GM10847 (cell line): ENCODE measurements around the gene ADAP1.

ENCODE experiments used
- POLR2A ChIP-seq: IDR thresholded peaks from 2 replicates; pipeline ENCODE4 v1.6.1; 2011; ENCODE audit not compliant: insufficient read length; ENCODE audit errors: extremely low read depth

ADAP1 gene

DNA sequence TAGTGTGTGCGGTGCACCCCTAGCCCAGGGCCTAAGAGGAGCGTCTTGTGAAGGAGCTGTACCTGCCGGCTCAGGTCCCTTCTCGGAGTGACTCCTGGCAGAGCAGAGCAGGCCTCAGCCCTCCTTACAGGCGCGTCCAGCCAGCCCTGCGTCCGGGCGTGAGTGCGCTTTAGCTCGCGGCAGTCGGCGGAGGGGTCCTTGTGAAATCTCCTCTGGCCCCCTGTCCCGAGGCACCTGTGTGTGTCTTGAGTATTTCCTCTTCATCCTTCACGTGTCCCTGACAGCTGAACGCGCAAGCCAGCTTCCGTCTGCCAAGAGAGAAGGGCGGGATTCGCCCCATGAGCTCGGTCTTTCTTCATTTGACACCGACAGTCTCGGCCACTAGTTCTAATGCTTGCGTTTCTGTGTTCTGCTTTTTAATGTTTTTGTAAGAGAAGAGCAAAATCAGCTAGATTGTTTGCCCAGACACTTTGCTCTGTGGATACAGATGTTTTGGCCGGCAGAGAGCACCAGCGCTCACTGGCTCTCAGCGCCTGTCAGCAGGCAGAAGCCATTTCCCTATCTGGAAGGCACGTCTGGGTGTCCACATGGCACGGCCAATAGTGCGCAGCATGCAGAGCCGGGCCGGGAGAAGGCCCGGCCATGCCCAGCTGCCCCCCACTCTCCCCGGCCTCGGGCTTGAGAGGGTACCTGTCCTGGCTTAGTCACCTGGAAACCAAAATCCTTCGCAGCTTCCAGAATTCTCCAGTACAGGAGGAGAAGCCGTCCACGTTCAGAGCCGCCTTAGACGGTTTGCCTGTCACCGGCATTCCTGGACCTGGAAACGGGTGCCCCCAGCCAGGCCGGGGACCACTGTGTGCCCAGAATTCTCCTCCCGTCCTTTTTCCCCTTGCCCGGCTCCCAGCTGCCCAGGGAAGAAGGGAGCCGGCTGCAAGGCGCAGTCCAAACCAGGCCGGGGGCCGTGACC lies 71.1 kb downstream of the ADAP1 start:
- no peak for TF ChIP-seq POLR2A

DNA sequence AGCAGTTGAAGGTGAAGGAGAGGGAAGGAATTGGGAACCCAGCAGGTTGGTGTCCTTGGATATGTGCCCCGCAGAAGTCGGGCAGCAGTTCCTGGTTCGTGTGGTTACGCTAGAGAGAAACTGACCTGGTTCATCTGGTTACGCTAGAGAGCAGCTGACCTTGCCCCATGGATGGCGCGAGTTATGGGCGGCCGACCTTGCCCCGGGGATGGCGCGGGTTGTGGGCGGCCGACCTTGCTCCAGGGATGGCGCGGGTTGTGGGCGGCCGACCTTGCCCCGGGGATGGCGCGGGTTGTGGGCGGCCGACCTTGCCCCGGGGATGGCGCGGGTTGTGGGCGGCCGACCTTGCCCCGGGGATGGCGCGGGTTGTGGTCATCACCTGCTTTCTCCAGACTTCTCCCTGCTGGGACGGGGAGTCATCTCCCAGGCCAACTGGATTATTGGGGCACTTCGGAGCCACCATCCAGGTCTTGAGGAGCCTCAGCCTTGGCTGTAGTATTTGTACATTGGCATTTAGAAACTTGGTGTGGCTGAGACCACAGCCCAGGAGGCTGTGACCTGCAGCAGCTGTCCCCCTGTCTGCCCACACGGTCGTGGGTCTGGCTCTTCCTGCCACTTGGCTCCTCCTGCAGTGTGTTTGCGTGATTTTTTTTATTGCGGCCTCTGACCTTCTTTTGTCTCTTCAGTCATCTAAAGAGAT lies 72.0 kb downstream of the ADAP1 start:
- no peak for TF ChIP-seq POLR2A

DNA sequence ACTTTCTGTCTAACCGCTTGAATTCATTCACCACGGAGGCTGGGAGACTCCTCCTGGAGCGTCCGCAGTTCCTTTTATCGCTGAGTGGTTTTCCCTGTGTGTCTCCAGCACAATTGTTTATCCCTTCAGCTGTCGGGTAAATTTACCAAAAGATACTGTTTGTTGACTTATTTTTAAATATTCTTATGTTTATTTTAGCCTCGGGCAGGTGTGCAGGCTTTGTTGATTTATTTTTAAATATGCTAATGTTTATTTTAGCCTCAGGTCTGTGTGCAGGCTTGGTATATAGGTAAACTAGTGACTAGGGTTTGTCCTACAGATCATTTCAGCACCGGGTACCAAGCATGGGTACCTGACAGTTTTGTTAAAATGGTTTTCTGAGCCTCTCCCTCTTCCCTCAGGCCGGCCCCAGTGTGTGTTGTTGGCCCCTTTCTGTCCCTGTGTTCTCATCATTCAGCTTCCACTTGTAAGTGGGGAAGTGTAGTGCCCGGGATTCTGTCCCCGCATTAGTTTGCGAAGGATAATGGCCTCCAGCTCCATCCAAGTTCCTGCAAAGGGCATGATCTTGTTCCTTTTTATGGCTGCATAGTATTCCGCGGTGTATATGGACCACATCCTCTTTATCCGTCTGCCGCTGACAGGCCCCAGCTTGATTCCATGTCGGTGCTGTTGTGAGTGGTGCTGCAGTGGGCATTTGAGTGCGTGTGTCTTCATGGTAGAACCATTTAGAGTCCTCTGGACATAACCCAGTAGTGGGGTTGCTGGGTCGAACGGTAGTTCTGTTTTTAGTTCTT lies 72.8 kb downstream of the ADAP1 start:
- TF ChIP-seq POLR2A, result no peak

DNA sequence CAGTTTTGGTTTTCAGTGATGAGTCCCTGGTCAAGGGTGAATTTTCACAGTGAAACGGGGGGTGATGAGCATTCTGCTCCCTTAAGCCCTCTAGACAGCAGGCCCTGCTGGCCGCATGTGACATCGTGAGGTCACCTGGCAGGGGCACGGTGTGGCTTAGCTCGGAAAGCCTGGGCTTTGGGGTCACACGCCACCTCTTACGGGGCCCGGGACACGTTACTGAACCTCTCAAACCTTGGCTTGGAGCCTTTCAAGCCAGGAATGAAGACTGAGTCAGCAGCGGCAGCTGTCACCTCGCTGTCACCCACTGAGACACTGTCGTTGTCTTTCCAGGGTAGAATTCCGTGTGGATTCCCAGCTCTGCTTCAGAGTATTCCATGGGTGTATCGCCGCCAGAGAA lies 74.0 kb downstream of the ADAP1 start:
- TF ChIP-seq POLR2A, result no peak

DNA sequence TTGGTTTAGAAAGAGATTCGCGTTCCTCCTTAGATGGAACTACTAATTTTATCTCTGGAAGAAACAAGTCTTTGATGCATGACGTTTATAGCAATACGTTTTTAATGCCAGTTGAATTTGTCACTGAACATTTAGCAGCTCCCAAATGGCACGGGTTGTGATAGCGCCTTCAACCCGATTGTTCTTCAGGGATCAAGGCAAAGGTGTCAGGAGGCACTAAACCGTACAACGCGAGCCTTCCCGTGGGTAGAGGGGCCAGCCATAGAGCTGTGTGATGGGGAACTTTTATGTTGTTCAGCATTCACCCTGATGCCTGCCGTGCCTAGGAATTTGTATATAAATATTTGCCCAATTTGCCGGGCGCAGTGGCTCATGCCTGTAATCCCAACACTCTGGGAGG lies 74.8 kb downstream of the ADAP1 start:
- TF ChIP-seq POLR2A, result no peak

DNA sequence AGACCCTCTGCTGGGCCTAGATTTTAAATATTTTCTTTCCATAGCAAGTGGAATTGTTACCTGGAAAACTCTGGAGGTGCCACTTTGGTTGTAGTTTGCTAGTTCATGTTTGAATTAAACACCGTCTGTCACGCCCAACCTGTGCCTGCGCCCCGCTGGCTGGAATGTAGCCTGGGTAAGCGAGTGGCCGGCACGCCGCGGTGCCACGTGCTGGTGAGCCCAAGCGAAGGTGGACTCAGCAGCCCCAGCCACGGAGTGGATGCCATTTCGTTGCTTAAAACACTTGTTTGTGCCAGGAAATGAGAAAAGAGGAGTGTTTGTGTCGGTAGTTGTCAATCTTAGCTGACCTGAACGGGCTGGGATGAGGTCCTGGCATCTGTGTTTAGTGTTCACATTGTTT lies 75.4 kb downstream of the ADAP1 start:
- TF ChIP-seq POLR2A, result no peak

DNA sequence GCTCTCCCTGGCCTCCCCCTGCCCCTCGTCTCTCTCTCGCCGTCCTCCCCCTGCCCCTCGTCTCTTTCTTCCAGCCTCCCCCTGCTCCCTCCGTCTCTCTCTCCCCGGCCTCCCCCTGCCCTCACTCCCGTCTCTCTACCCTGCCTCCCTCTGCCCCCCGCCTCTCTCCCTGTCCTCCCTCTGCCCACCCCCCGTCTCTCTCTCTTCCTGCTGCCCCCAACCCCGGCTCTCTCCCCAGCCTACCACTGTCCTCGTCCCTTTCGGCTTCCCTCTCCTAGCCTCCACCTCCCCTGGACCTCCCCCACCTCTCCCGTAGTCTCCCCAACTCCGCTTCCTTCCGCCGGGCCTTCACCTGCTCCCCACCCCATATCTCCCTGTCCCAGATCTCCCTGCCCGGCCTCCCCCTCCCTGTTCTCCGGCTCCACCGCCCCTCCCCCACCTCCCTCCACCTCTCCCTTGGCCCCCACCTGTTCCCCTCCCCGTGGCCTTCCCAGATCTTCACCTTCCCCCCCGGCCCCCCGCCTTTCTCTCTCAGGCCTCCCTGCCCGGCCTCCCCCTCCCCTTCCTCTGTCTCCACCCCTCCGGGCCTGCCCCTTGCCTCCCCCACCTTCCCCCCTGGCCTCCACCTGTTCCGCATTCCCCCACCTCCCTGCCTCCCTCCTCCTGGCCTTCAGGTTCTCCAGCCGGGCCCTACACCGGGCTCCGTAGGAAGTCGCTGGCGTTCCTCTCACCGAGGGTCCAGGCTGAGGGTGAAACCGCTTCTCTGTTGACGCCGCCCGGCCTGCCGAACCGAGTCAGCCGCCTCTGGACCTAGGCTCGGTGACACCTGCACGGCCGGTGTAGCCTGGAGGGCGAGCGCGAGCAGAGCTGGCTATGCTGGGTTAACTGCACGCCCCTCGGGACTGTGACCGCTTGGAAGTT lies 76.9 kb downstream of the ADAP1 start:
- no peak for TF ChIP-seq POLR2A

DNA sequence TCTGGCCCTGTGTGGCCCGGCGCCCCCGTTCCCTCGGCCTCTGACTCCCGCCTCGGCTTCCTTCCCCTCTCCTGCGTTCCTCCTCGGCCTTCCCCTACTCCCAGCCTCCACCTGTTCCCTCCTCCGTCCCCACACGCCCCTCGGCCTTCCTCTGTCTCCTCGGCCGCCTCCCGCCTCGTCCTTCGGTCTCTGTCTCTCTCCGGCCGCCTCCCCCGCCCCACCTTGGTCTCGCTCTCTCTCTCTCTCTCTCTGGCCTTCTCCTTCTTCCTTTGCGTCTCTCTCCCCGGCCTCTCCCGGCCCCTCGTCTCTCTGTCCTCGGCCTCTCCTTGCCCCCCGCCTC lies 77.5 kb downstream of the ADAP1 start:
- no peak for TF ChIP-seq POLR2A

DNA sequence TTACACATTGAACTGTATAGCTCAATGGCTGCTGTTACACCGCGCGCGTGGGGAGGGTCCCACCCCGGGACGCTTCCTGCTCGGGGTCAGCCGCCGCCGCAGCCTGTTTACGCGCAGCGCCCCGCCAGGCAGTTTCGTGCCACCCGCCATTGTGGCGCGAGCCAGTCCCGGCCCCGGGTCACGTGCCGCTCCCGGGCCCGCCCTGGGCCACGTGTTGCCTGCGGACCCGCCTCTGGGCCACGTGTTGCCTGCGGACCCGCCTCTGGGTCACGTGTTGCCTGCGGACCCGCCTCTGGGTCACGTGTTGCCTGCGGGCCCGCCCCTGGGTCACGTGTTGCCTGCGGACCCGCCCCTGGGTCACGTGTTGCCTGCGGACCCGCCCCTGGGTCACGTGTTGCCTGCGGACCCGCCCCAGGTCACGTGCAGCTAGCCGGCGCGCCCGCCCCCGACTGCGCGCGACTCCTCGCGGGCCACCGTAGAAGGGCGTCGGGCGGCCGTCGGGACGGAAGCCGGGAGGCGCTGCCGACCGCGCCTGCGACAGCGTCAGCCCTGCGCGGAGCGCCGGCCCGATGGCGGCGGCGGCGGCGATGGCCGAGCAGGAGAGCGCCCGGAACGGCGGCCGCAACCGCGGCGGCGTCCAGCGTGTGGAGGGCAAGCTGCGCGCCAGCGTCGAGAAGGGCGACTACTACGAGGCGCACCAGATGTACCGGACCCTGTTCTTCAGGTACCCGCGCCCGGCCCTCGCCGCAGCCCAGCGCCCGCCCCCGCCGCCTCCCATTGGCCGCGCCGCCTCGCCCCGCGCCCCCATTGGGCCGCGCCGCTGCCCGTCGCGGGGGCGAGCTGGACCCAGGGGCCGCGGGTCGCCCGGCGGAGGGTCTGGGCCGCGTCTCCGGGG lies 78.2 kb downstream of the ADAP1 start, which contains the start of gene GET4:
TSS of gene GET4 (plus strand) at position 478 of the 895 bp plus-strand sequence. CDS start at position 570, 92 bp downstream.
- TF ChIP-seq POLR2A, result peak; percentile 72

DNA sequence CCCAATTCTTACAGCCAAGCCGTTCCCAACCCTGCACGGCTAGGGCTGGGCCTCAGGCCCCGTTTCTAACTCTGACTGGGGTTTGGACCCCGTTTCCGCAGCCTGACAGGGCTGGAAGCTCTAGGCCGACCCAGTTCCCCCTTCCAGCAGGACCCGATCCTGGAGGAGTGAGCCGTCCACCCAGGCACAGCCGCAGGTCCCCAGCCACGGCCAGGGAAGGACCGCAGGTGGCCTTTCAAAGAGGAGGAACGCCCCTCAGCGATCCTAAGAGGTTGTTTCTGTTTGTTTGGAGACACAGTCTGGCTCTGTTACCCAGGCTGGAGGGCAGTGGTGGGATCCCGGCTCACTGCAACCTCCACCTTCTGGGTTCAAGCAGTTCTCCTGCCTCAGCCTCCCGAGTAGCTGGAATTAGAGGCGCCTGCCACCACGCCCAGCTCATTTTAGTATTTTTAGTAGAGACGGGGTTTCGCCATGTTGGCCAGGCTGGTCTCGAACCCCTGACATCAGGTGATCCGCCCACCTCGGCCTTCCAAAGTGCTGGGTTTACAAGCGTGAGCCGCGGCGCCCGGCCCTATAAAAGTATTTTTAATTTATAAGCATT lies 78.9 kb downstream of the ADAP1 start:
- no peak for TF ChIP-seq POLR2A

DNA sequence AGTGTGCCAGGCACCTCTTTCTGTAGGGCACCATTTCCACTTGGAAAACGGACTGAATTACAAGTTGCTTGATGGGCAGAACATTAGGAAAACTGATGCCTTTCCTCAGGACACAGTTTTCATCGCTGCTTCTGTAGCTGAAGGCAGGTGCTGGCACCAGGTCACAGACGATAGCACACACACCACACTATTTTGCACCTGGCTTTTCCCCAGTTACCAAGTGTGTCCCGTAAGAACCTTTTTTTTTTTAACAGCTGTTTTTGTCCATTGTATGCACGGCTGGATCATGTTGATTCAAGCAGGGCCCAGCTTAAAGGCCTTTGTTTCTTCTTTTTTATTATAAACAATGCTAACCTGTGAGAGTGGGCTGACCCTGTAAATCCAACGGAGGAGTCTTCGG lies 79.4 kb downstream of the ADAP1 start:
- no peak for TF ChIP-seq POLR2A

DNA sequence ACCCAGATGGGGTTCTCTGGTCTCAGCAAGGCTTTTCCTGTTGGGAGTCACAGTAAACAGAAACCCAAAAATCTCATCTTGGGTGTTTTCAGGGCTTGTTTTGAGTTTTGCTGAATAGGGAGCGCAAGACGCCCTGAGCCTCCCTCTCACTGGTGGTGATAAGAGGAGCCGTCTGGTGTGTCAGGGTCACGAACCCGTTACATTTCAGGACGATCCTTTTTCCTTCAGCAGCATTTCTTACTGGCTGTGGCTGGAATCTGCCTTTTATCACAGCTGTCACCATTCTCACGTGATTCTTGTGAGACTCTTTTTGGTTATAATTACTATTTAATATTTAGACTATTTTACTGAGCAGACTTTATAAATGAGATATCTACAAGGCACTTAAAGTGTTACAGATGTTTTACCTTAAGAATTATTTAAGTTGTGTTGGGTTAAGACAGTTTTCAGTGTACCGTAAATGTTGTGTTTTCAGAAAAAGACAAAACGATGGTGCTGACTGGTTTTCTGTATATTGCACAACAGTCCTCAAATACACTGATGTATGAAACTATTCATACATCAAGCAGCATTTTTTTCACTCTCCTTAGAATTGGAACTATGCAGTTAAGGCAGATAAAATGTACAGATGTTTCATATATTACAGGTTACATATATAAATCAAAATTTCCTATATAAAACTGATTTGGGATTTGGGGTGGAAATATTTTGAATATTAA lies 80.3 kb downstream of the ADAP1 start:
- no peak for TF ChIP-seq POLR2A
